HepG2 (cell line): ENCODE measurements around the gene C19orf73. TPM values are rescaled to one million over a fixed set of nuclear protein-coding genes. Genes with fewer than 3 reads are reported as not detected.

ENCODE experiments used
- ATAC-seq: fragments of 200-7000 bp; cut with Tn5 transposase; 3 replicates; pipeline ENCODE4 v1.9.1; 2020; ENCODE audit warnings: mild to moderate bottlenecking, moderate library complexity
- BruUV-seq: library from RNA; stranded (reverse); fragments of 400-500 nt; replicated peaks from 2 replicates; lab custom pipeline; 2021; lab: Mats Ljungman, UMichigan
- CTCF ChIA-PET: fragments of 300-600 bp; formaldehyde crosslinking; extraction: SDS; loops from one replicate; lab custom pipeline; 2021; ENCODE audit warnings: low total read pairs, inconsistent platforms, low intra/inter-chr PET ratio; lab: Yijun Ruan, JAX
- POLR2A ChIA-PET: fragments of 350-600 bp; sonication (Branson Sonifier 250); formaldehyde crosslinking; loops from one replicate; lab custom pipeline; 2020; ENCODE audit warnings: antibody characterized with exemption, inconsistent platforms; lab: Yijun Ruan, JAX
- DNase-seq: peaks from one replicate; pipeline ENCODE4 v3.0.0-alpha.2; 2015; ENCODE audit warnings: low spot score
- FAIRE-seq: peaks from 3 replicates; lab custom pipeline; 2011; peaks lifted over from hg19 to GRCh38; lab: Jason Lieb, UNC
- H2AFZ ChIP-seq: one replicate; pipeline ENCODE4 v1.6.1; 2011; ENCODE audit warnings: low read length, inconsistent platforms
- H3K27ac ChIP-seq: fragments of 300-600 bp; 3 replicates; pipeline ENCODE4 v1.8.0; 2011; ENCODE audit warnings: mixed run types, mild to moderate bottlenecking, mixed read lengths, low read length, inconsistent platforms; ENCODE audit not compliant: insufficient read depth; ENCODE audit errors: extremely low read length
- H3K27me3 ChIP-seq, 2 experiments: fragments of 200-600 bp in 1 of 2; 2 replicates in 1 of 2; 3 replicates in 1 of 2; pipeline versions ENCODE4 v1.6.0 to v1.8.0; 2011; ENCODE audit warnings: low read length in 2 of 2, mild to moderate bottlenecking in 2 of 2, moderate library complexity in 2 of 2, inconsistent platforms in 1 of 2; ENCODE audit not compliant: insufficient read depth in 2 of 2, control insufficient read depth in 1 of 2
- H3K36me3 ChIP-seq, 2 experiments: fragments of 200-600 bp in 1 of 2; replicated peaks in 1 of 2; 2 replicates in 1 of 2; 3 replicates in 1 of 2; pipeline versions ENCODE4 v1.5.1 to v1.8.0; 2011; ENCODE audit warnings: low read length in 2 of 2, inconsistent platforms in 1 of 2; ENCODE audit not compliant: insufficient read depth in 2 of 2, control insufficient read depth in 1 of 2
- H3K4me1 ChIP-seq: 2 replicates; pipeline ENCODE4 v1.5.1; 2012; ENCODE audit warnings: low read length, inconsistent platforms; ENCODE audit not compliant: insufficient read depth
- H3K4me2 ChIP-seq: 2 replicates; pipeline ENCODE4 v1.6.0; 2011; ENCODE audit warnings: low read depth, low read length, inconsistent platforms
- H3K4me3 ChIP-seq, 3 experiments: fragments of 200-600 bp in 1 of 3; sonication (generic), shearing (Covaris generic) in 1 of 3; replicated peaks in 1 of 3; 2 replicates each; pipeline ENCODE4 v1.5.1; 2011 to 2016; ENCODE audit warnings: low read length in 3 of 3, inconsistent platforms in 2 of 3, low read depth in 2 of 3, mild to moderate bottlenecking in 2 of 3, control low read depth in 1 of 3, mixed read lengths in 1 of 3; ENCODE audit not compliant: insufficient read depth in 1 of 3
- H3K79me2 ChIP-seq: one replicate; pipeline ENCODE4 v1.6.1; 2011; ENCODE audit warnings: low read length, inconsistent platforms; ENCODE audit not compliant: insufficient read depth
- H3K9ac ChIP-seq: 2 replicates; pipeline ENCODE4 v1.6.0; 2011; ENCODE audit warnings: mild to moderate bottlenecking, low read depth, low read length, inconsistent platforms; ENCODE audit not compliant: insufficient read depth
- H3K9me3 ChIP-seq: 2 replicates; pipeline ENCODE4 v1.5.1; 2012; ENCODE audit warnings: mild to moderate bottlenecking, low read length
- H4K20me1 ChIP-seq: 2 replicates; pipeline ENCODE4 v1.6.0; 2011; ENCODE audit warnings: inconsistent platforms, mild to moderate bottlenecking, low read length, moderate library complexity; ENCODE audit not compliant: insufficient read depth
- CSRNP2 ChIP-seq: sonication (generic); formaldehyde crosslinking; conservative IDR thresholded peaks from 2 replicates; pipeline ENCODE4 v1.8.0; 2022; ENCODE audit warnings: low read depth, missing genetic modification reagents
- HMGXB3 ChIP-seq: sonication (generic); formaldehyde crosslinking; IDR thresholded peaks from 2 replicates; pipeline ENCODE4 v1.4.0; 2020; ENCODE audit warnings: missing genetic modification reagents, borderline replicate concordance
- KDM4B ChIP-seq: sonication (generic); formaldehyde crosslinking; IDR thresholded peaks from 2 replicates; pipeline ENCODE4 v1.4.0; 2020; ENCODE audit warnings: missing genetic modification reagents
- MED1 ChIP-seq: sonication (generic); formaldehyde crosslinking; IDR thresholded peaks from 2 replicates; pipeline ENCODE4 v1.4.0; 2020; ENCODE audit warnings: missing genetic modification reagents
- MED8 ChIP-seq: sonication (generic); formaldehyde crosslinking; IDR thresholded peaks from 2 replicates; pipeline ENCODE4 v1.8.1; 2023; ENCODE audit warnings: mild to moderate bottlenecking, missing genetic modification reagents; ENCODE audit not compliant: insufficient replicate concordance
- PAF1 ChIP-seq: IDR thresholded peaks from 2 replicates; pipeline ENCODE4 v1.6.1; 2016; ENCODE audit warnings: missing genetic modification reagents, missing compliant biosample characterization
- POLR2AphosphoS2 ChIP-seq: IDR thresholded peaks from 2 replicates; pipeline ENCODE4 v1.6.1; 2011; ENCODE audit warnings: low read depth, low read length, improper control_type of control experiment
- SOX5 ChIP-seq: IDR thresholded peaks from 2 replicates; pipeline ENCODE4 v1.6.1; 2016; ENCODE audit warnings: borderline replicate concordance
- ZBTB34 ChIP-seq: sonication (generic); formaldehyde crosslinking; IDR thresholded peaks from 2 replicates; pipeline ENCODE4 v1.8.0; 2022; ENCODE audit warnings: mild to moderate bottlenecking, missing genetic modification reagents
- ZBTB44 ChIP-seq: sonication (generic); formaldehyde crosslinking; IDR thresholded peaks from 2 replicates; pipeline ENCODE4 v1.4.0; 2020; ENCODE audit warnings: missing genetic modification reagents
- ZFYVE20 ChIP-seq: sonication (generic); formaldehyde crosslinking; IDR thresholded peaks from 2 replicates; pipeline ENCODE4 v1.8.0; 2023; ENCODE audit warnings: low read depth, mild to moderate bottlenecking, moderate library complexity, missing genetic modification reagents, borderline replicate concordance
- ZNF414 ChIP-seq: sonication (generic); formaldehyde crosslinking; IDR thresholded peaks from 2 replicates; pipeline ENCODE4 v1.5.0; 2020; ENCODE audit warnings: missing genetic modification reagents
- WGBS: methylation state at CpG from one replicate; pipeline ENCODE4 v1.1.6; 2017; ENCODE audit warnings: low lambda C conversion rate; 5-methylcytosine and 5-hydroxymethylcytosine counted together
- in situ Hi-C: cut with HindIII; loops from 2 replicates; pipeline ENCODE4 v1.10.0; 2017; ENCODE audit warnings: low pct_unique_long_range_greater_than_20kb; ENCODE audit not compliant: extremely low pct_ligation_motif_present
- intact Hi-C: fragments of 100-400 bp; cut with micrococcal nuclease; formaldehyde crosslinking; loops from one replicate; pipeline ENCODE4 v1.10.0; 2022; ENCODE audit not compliant: unreplicated experiment
- polyA plus RNA-seq, 8 experiments: library from polyadenylated mRNA; depleted of rRNA in 3 of 8; stranded (reverse) in 7 of 8; unstranded in 1 of 8; fragments of >200 nt; fragmentation: Illumina TruSeq in 4 of 8; extraction: Trizol in 4 of 8; gene quantifications; 2 replicates each; pipeline versions ENCODE4 v1.2.1 to v1.2.3, GENCODE V29; 2011 to 2016; ENCODE audit warnings: low read depth in 4 of 8, missing spikeins in 1 of 8, mixed read lengths in 1 of 8; ENCODE audit not compliant: insufficient read depth in 1 of 8
- total RNA-seq, 5 experiments: library from RNA; depleted of rRNA; stranded (reverse); fragments of >200 nt; fragmentation: Illumina TruSeq; extraction: Trizol; gene quantifications; 2 replicates each; pipeline ENCODE4 v1.2.3, GENCODE V29; 2016; ENCODE audit warnings: low read depth in 1 of 5

Gene C19orf73
- total and polyA plus RNA-seq, 2 of the 13 experiments (the other 11 are each of a cell fraction or from before 2014, with no cell fraction given), result 1.4 to 1.5 TPM

GRCh38 chr19:49118565-49119410 is at the start of gene C19orf73 (continued):
- TF ChIP-seq ZNF414 (CRISPR knock-in tag) (no peak), POLR2AphosphoS2 (no peak), MED8 (CRISPR knock-in tag) (no peak), CSRNP2 (CRISPR knock-in tag) (no peak)

- in situ Hi-C loops (no loop called here), intact Hi-C loops (no loop called here)
- no peak overlapping the region for H3K9ac ChIP-seq
- H2AFZ ChIP-seq, result no peak overlapping the region
- H3K4me3 ChIP-seq, result no peak overlapping the region
- no TSS peak for BruUV-seq
- no peaks in the 10 kb centered on the region for H3K36me3 ChIP-seq
- H3K9me3 ChIP-seq, result no peaks in the 10 kb centered on the region
- ChIA-PET CTCF (no interaction called here), POLR2A (no interaction called here)
- no peak for FAIRE-seq
- H3K4me1 ChIP-seq, result peaks cover 22% of the 10 kb centered on the region
- H3K27me3 ChIP-seq, result no peaks in the 10 kb centered on the region
- H4K20me1 ChIP-seq, result no peaks in the 10 kb centered on the region
- no peaks in the 10 kb centered on the region for H3K79me2 ChIP-seq
- H3K4me2 ChIP-seq, result no peak overlapping the region
- no peak for DNase-seq
- ATAC-seq, result no peak
- 92% methylated on average over 20 of the region's 23 CpGs for WGBS
- H3K27ac ChIP-seq, result no peak overlapping the region
- TF ChIP-seq ZFYVE20 (CRISPR knock-in tag), result no peak
- TF ChIP-seq PAF1 (CRISPR knock-in tag), result no peak
- TF ChIP-seq KDM4B, result no peak
- no peak for TF ChIP-seq ZBTB34 (CRISPR knock-in tag)
- TF ChIP-seq HMGXB3 (CRISPR knock-in tag), result no peak
- TF ChIP-seq SOX5 (CRISPR knock-in tag), result no peak
- TF ChIP-seq MED1 (CRISPR knock-in tag), result no peak
- no peak for TF ChIP-seq ZBTB44 (CRISPR knock-in tag)
Measured at GRCh38 chr19:49168421-49168820, 49.5 kb upstream of the C19orf73 start.
